DMS153 treated with DMSO at 0.1 percent for 48 hours (cell line): ENCODE data around the gene NAA15.
"Not testable (repeated sequence)": the region's sequence is repeated elsewhere in the genome, so short reads cannot be mapped to it uniquely, and the experiment has no call there.

Experiments
- DNase-seq: peaks from one replicate; lab custom pipeline; 2025; ENCODE audit not compliant: unreplicated experiment; lab: John Stamatoyannopoulos, UW

NAA15 gene

GRCh38 chr4:139301113-139301820, at the start of gene NAA15:
Gene NAA15, plus strand, starts transcription at chr4:139301505. Its CDS starts 273 bp downstream, at chr4:139301778.
- peak; percentile 98 for DNase-seq

GRCh38 chr4:139253046-139253445, 48.3 kb upstream of the NAA15 start:
- DNase-seq: no peak

- DNase-seq: no peak
These were observed 47.6 kb upstream of the NAA15 start for GRCh38 chr4:139253713-139254112.

- DNase-seq: not testable (repeated sequence)
These were observed 45.7 kb upstream of the NAA15 start for GRCh38 chr4:139255581-139255980.

- no peak for DNase-seq
These were observed 45.0 kb upstream of the NAA15 start for GRCh38 chr4:139256349-139256748.

GRCh38 chr4:139265654-139266053, 35.7 kb upstream of the NAA15 start:
- peak; percentile 26 for DNase-seq

- no peak for DNase-seq
These were observed 35.1 kb upstream of the NAA15 start for GRCh38 chr4:139266208-139266582.

- DNase-seq: no peak
These were observed 34.6 kb upstream of the NAA15 start for GRCh38 chr4:139266583-139267257.

- DNase-seq: no peak
These were observed 34.0 kb upstream of the NAA15 start for GRCh38 chr4:139267301-139267700.

- no peak for DNase-seq
These were observed 27.5 kb upstream of the NAA15 start for GRCh38 chr4:139273835-139274234.

GRCh38 chr4:139274790-139275189, 26.5 kb upstream of the NAA15 start:
- no peak for DNase-seq

GRCh38 chr4:139275281-139275735, 26.0 kb upstream of the NAA15 start:
- no peak for DNase-seq

GRCh38 chr4:139278485-139278884, 22.8 kb upstream of the NAA15 start:
- no peak for DNase-seq

GRCh38 chr4:139278912-139279759, 22.2 kb upstream of the NAA15 start:
- no peak for DNase-seq

- DNase-seq: no peak
These were observed 21.3 kb upstream of the NAA15 start, which contains the start of gene MGARP for GRCh38 chr4:139279760-139280620. Gene MGARP, minus strand, starts transcription at chr4:139280225. Its CDS starts 67 bp downstream, at chr4:139280158.

- no peak for DNase-seq
These were observed 19.1 kb upstream of the NAA15 start for GRCh38 chr4:139282065-139282720.

GRCh38 chr4:139282721-139283075, 18.6 kb upstream of the NAA15 start:
- DNase-seq: no peak

- DNase-seq: no peak
These were observed 15.1 kb upstream of the NAA15 start for GRCh38 chr4:139286186-139286698.

- DNase-seq: peak; percentile 79
These were observed 5.9 kb upstream of the NAA15 start for GRCh38 chr4:139295206-139295941.
